ENCODE measurements around the gene TTC21A. TPM values are rescaled to one million over a fixed set of nuclear protein-coding genes. Genes with fewer than 3 reads are reported as not detected.
A peak's percentile ranks its signal among the peaks of the same experiment; 100 is the strongest.
"Not testable (repeated sequence)": the region's sequence is repeated elsewhere in the genome, so short reads cannot be mapped to it uniquely, and the experiment has no call there.

Gene TTC21A
- total RNA-seq, 1 donor from 2014 or later = 8.8 TPM

DNA sequence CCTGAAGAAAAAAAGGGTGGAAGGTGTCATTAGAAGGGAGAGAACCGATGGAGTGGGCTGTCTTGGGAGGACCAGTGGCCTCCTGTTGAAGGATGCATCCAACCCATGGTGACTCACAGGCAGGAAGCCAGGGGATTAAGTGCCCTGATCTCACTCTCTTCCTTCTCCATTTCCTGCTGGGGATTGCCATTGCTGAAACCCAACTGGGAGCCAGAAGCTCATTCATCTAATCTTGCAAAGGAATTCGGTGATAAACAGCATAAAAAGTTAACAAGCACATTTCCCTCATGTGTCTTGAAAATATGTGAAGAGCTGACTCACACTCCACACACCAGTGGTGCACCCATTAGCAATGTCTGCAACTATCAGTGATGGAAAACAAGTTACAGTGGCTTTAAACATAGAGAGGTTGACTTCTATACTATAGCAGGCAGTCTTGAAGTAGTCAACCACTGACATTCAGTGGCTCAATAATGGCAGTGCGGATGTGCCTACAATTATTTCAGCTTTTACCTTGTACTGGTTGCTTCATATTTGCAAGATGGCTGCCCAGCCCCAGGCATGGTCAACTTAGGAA lies 58.7 kb downstream of the TTC21A start:
- H3K27ac ChIP-seq = peak overlapping the region; percentile 12
- intact Hi-C loops (cut with DNase I) = no loop called here
- H3K27me3 ChIP-seq = no peaks in the 10 kb centered on the region
- no peak for DNase-seq (ENCODE audit: extremely low spot score in 2 of 2)
- H3K9me3 ChIP-seq = no peaks in the 10 kb centered on the region
- no peaks in the 10 kb centered on the region for H3K36me3 ChIP-seq
- H3K4me3 ChIP-seq = no peak overlapping the region
- H3K4me1 ChIP-seq = no peaks in the 10 kb centered on the region
- TF ChIP-seq CTCF (IDR thresholded peaks at IDR 0.05) (no peak), POLR2A (IDR thresholded peaks at IDR 0.05) (no peak), POLR2AphosphoS5 (IDR thresholded peaks at IDR 0.05; ENCODE audit: insufficient read depth in 1 of 2, low read depth in 1 of 2) (no peak)

DNA sequence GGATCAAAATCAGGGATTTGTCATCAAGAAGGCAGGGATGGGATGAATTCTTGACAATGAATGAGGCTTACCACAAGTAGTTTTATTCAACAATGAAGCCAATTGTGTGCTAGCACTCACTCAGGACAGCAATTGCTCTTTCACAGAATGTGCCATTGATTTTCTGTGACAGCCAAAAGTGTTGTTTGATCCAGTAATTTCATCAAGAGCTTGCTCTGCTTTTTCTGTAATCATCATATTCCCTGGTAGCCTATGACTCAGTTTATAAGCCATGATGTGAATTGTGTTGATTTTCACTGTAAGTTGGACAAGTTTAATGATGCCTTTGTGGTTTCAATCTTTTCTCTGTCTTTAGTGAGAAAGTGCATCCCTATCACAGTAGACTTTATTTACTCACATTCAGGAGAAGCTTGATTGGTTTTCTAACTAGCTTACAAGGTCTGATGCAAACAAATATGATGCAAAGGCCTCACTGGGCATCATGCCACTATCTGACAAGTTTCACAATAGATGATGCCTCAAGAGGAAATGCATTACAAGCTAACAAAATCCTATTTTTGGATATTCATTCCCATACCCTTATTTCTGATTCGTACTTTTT lies 59.6 kb downstream of the TTC21A start:
- TF ChIP-seq CTCF (IDR thresholded peaks at IDR 0.05) (no peak), POLR2A (IDR thresholded peaks at IDR 0.05) (no peak), POLR2AphosphoS5 (IDR thresholded peaks at IDR 0.05; ENCODE audit: insufficient read depth in 1 of 2, low read depth in 1 of 2) (peak in 1 of 2 donors; percentile 66)
- intact Hi-C loops (cut with DNase I) = no loop called here
- H3K4me3 ChIP-seq = no peak overlapping the region
- no peaks in the 10 kb centered on the region for H3K9me3 ChIP-seq
- H3K27ac ChIP-seq = peak overlapping the region; percentile 12
- H3K4me1 ChIP-seq = no peaks in the 10 kb centered on the region
- H3K27me3 ChIP-seq = no peaks in the 10 kb centered on the region
- DNase-seq (ENCODE audit: extremely low spot score in 2 of 2) = no peak
- H3K36me3 ChIP-seq = no peaks in the 10 kb centered on the region

- H3K36me3 ChIP-seq = no peaks in the 10 kb centered on the region
- no peaks in the 10 kb centered on the region for H3K27me3 ChIP-seq
- DNase-seq (ENCODE audit: extremely low spot score in 2 of 2) = no peak
- intact Hi-C loops (cut with DNase I) = no loop called here
- no peak overlapping the region for H3K27ac ChIP-seq
- H3K9me3 ChIP-seq = no peaks in the 10 kb centered on the region
- no peaks in the 10 kb centered on the region for H3K4me1 ChIP-seq
- no peak overlapping the region for H3K4me3 ChIP-seq
- TF ChIP-seq POLR2AphosphoS5 (IDR thresholded peaks at IDR 0.05; ENCODE audit: insufficient read depth in 1 of 2, low read depth in 1 of 2) (no peak), POLR2A (IDR thresholded peaks at IDR 0.05) (no peak), CTCF (IDR thresholded peaks at IDR 0.05) (no peak)
Observed at GRCh38 chr3:39168156-39168780, 60.8 kb downstream of the TTC21A start.

- no peak overlapping the region for H3K27ac ChIP-seq
- DNase-seq (ENCODE audit: extremely low spot score in 2 of 2) = no peak
- H3K4me3 ChIP-seq = no peak overlapping the region
- no peak for TF ChIP-seq POLR2A (IDR thresholded peaks at IDR 0.05)
- no peak for TF ChIP-seq POLR2AphosphoS5 (IDR thresholded peaks at IDR 0.05; ENCODE audit: insufficient read depth in 1 of 2, low read depth in 1 of 2)
- no peak for TF ChIP-seq CTCF (IDR thresholded peaks at IDR 0.05)
- H3K9me3 ChIP-seq = no peaks in the 10 kb centered on the region
- intact Hi-C loops (cut with DNase I) = no loop called here
- no peaks in the 10 kb centered on the region for H3K27me3 ChIP-seq
- no peaks in the 10 kb centered on the region for H3K4me1 ChIP-seq
- no peaks in the 10 kb centered on the region for H3K36me3 ChIP-seq
Observed at GRCh38 chr3:39169712-39170111, 62.2 kb downstream of the TTC21A start.

- Histone ChIP-seq H3K27me3 (no peaks in the 10 kb centered on the region), H3K9me3 (no peaks in the 10 kb centered on the region), H3K4me3 (no peak overlapping the region), H3K4me1 (no peaks in the 10 kb centered on the region), H3K27ac (no peak overlapping the region), H3K36me3 (no peaks in the 10 kb centered on the region)
- no peak for DNase-seq (ENCODE audit: extremely low spot score in 2 of 2)
- TF ChIP-seq POLR2AphosphoS5 (IDR thresholded peaks at IDR 0.05; ENCODE audit: insufficient read depth in 1 of 2, low read depth in 1 of 2) (no peak), POLR2A (IDR thresholded peaks at IDR 0.05) (no peak), CTCF (IDR thresholded peaks at IDR 0.05) (no peak)
- intact Hi-C loops (cut with DNase I) = no loop called here
Observed at GRCh38 chr3:39170461-39170860, 63.0 kb downstream of the TTC21A start.

DNA sequence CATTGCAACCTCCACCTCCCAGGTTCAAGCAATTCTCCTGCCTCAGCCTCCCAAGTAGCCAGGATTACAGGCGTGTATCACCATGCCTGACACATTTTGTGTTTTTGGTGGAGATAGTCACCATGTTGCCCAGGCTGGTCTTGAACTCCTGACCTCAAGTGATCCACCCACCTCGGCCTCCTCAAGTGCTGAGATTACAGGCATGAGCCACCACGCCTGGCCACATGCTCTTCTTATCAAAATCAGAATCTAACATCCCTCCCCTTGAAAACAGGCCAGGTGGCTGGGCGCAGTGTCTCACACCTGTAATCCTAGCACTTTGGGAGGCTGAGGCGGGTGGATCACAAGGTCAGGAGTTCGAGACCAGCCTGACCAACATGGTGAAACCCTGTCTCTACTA lies 63.4 kb downstream of the TTC21A start:
- DNase-seq (ENCODE audit: extremely low spot score in 2 of 2); H3K36me3 ChIP-seq; H3K27me3 ChIP-seq; H3K9me3 ChIP-seq; H3K4me3 ChIP-seq; intact Hi-C loops (cut with DNase I); H3K27ac ChIP-seq; H3K4me1 ChIP-seq: not testable (repeated sequence)

All from vagina (tissue), 2 donors.